Measurements from ENCODE around the gene ADCY10. TPM values are rescaled to one million over a fixed set of nuclear protein-coding genes. Genes with fewer than 3 reads are reported as not detected.
A peak's percentile ranks its signal among the peaks of the same experiment; 100 is the strongest.

Gene ADCY10
- total and polyA plus RNA-seq, 2 donors (not counting 1 experiment from before 2014, with no cell fraction given): 0.09 to 0.17 TPM

DNA sequence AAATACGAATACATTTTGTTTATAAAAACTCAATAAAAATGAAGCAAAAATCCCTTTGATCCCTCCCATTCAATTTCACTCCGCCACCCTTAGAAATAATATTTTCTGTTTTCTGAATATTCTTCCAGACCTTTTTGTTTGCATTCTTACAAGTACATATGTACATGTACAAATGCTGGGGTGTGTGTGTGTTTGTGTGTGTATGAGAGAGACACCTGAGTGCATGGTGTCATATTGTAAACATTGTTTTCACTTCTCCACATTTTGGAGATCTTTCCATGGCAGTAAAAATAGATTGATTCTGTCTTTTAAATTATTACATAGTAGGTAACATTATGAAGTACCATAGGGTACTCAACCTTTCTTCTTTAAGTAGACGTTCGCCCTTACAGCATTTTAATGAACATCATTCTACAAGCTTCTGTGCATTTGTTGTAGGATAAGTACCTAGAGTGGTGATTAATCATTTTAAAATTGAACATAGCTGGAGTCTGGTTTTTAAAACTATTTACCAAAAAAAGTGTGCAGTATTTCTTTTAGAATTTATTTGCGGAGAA lies 24.2 kb upstream of the ADCY10 start:
- no peaks in the 10 kb centered on the region for H3K4me1 ChIP-seq (ENCODE audit: control insufficient read depth, extremely low read depth, insufficient read depth, low read length)
- peaks cover 81% of the 10 kb centered on the region for H3K79me2 ChIP-seq (ENCODE audit: control insufficient read depth, insufficient read depth, low read length)
- peak overlapping the region; percentile 96 for H3K4me2 ChIP-seq (ENCODE audit: extremely low read depth, insufficient read depth, low read length)
- no peak overlapping the region for H3K27ac ChIP-seq (ENCODE audit: insufficient read depth, low read length)
- no peaks in the 10 kb centered on the region for H3K27me3 ChIP-seq (ENCODE audit: control insufficient read depth, insufficient read depth, low read length)
- no peaks in the 10 kb centered on the region for H3K36me3 ChIP-seq (ENCODE audit: control insufficient read depth, insufficient read depth, low read length)
- H3K9ac ChIP-seq (ENCODE audit: insufficient read depth, low read length): no peak overlapping the region
- H3K4me3 ChIP-seq (replicated peaks in 1 of 4; ENCODE audit: control extremely low read depth in 1 of 4, insufficient read depth in 1 of 4, low read depth in 3 of 4, low read length in 4 of 4): peak overlapping the region; percentile 85 to 94 (median 88)
- TF ChIP-seq EZH2 (IDR thresholded peaks at IDR 0.05; ENCODE audit: low read length, missing control alignments): no peak
- no peak for TF ChIP-seq CTCF (conservative IDR thresholded peaks at IDR 0.05 in 1 of 2, IDR thresholded peaks at IDR 0.05 in 1 of 2; ENCODE audit: low read depth in 1 of 2, low read length in 2 of 2)
- no peaks in the 10 kb centered on the region for H3K9me3 ChIP-seq (ENCODE audit: control insufficient read depth, insufficient read depth, low read depth, low read length)
- no peak overlapping the region for H2AFZ ChIP-seq (ENCODE audit: low read length)
- peaks cover 2% of the 10 kb centered on the region for H4K20me1 ChIP-seq (ENCODE audit: control insufficient read depth, extremely low read depth, insufficient read depth, low read length)
- no peak for DNase-seq (ENCODE audit: low read depth in 2 of 2)

DNA sequence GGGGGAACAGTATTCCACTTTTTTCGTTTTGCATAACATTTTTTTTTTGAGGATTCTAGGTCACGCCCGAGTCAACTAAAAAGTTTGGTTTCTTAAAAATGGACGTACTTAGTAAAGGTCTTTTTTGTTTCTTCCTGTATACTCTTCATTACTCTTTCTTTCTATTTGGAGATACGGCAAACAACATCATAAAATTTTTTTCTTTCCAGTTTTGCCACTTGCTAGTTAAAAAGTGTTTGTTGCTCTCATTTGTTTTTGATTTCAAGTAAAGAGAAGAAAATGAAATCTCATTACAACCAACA lies 23.7 kb upstream of the ADCY10 start:
- DNase-seq (ENCODE audit: low read depth in 2 of 2): no peak
- peak overlapping the region; percentile 9 for H2AFZ ChIP-seq (ENCODE audit: low read length)
- peak overlapping the region; percentile 85 to 94 (median 88) for H3K4me3 ChIP-seq (replicated peaks in 1 of 4; ENCODE audit: control extremely low read depth in 1 of 4, insufficient read depth in 1 of 4, low read depth in 3 of 4, low read length in 4 of 4)
- H3K4me1 ChIP-seq (ENCODE audit: control insufficient read depth, extremely low read depth, insufficient read depth, low read length): no peaks in the 10 kb centered on the region
- H3K9me3 ChIP-seq (ENCODE audit: control insufficient read depth, insufficient read depth, low read depth, low read length): no peaks in the 10 kb centered on the region
- H3K9ac ChIP-seq (ENCODE audit: insufficient read depth, low read length): peak overlapping the region; percentile 77
- H3K79me2 ChIP-seq (ENCODE audit: control insufficient read depth, insufficient read depth, low read length): peaks cover 82% of the 10 kb centered on the region
- peaks cover 2% of the 10 kb centered on the region for H4K20me1 ChIP-seq (ENCODE audit: control insufficient read depth, extremely low read depth, insufficient read depth, low read length)
- no peak for TF ChIP-seq EZH2 (IDR thresholded peaks at IDR 0.05; ENCODE audit: low read length, missing control alignments)
- TF ChIP-seq CTCF (conservative IDR thresholded peaks at IDR 0.05 in 1 of 2, IDR thresholded peaks at IDR 0.05 in 1 of 2; ENCODE audit: low read depth in 1 of 2, low read length in 2 of 2): no peak
- H3K4me2 ChIP-seq (ENCODE audit: extremely low read depth, insufficient read depth, low read length): peak overlapping the region; percentile 96
- no peaks in the 10 kb centered on the region for H3K27me3 ChIP-seq (ENCODE audit: control insufficient read depth, insufficient read depth, low read length)
- H3K36me3 ChIP-seq (ENCODE audit: control insufficient read depth, insufficient read depth, low read length): no peaks in the 10 kb centered on the region
- peak overlapping the region; percentile 98 for H3K27ac ChIP-seq (ENCODE audit: insufficient read depth, low read length)

- H3K4me2 ChIP-seq (ENCODE audit: extremely low read depth, insufficient read depth, low read length): peak within 1 kb of the TSS; percentile 96
- no peaks in the 10 kb centered on the region for H3K9me3 ChIP-seq (ENCODE audit: control insufficient read depth, insufficient read depth, low read depth, low read length)
- peak within 1 kb of the TSS; percentile 98 for H3K27ac ChIP-seq (ENCODE audit: insufficient read depth, low read length)
- peak within 1 kb of the TSS; percentile 79 for H2AFZ ChIP-seq (ENCODE audit: low read length)
- no peaks in the 10 kb centered on the region for H3K27me3 ChIP-seq (ENCODE audit: control insufficient read depth, insufficient read depth, low read length)
- peaks cover 2% of the 10 kb centered on the region for H4K20me1 ChIP-seq (ENCODE audit: control insufficient read depth, extremely low read depth, insufficient read depth, low read length)
- peak; percentile 75 to 83 for DNase-seq (ENCODE audit: low read depth in 2 of 2)
- H3K4me3 ChIP-seq (replicated peaks in 1 of 4; ENCODE audit: control extremely low read depth in 1 of 4, insufficient read depth in 1 of 4, low read depth in 3 of 4, low read length in 4 of 4): peak within 1 kb of the TSS; percentile 85 to 94 (median 88)
- peak within 1 kb of the TSS; percentile 85 for H3K9ac ChIP-seq (ENCODE audit: insufficient read depth, low read length)
- H3K36me3 ChIP-seq (ENCODE audit: control insufficient read depth, insufficient read depth, low read length): no peaks in the 10 kb centered on the region
- no peaks in the 10 kb centered on the region for H3K4me1 ChIP-seq (ENCODE audit: control insufficient read depth, extremely low read depth, insufficient read depth, low read length)
- TF ChIP-seq CTCF (conservative IDR thresholded peaks at IDR 0.05 in 1 of 2, IDR thresholded peaks at IDR 0.05 in 1 of 2; ENCODE audit: low read depth in 1 of 2, low read length in 2 of 2): no peak
- TF ChIP-seq EZH2 (IDR thresholded peaks at IDR 0.05; ENCODE audit: low read length, missing control alignments): no peak
- peaks cover 81% of the 10 kb centered on the region for H3K79me2 ChIP-seq (ENCODE audit: control insufficient read depth, insufficient read depth, low read length)
Measured at GRCh38 chr1:167936930-167937708, 23.2 kb upstream of the ADCY10 start, which contains the start of gene MPC2. MPC2 (minus strand) TSS chr1:167937072; CDS start chr1:167935841, 1,231 bp downstream.

Data from fibroblast of lung (primary cell).